Astrocyte (in vitro differentiated cells and primary cell): ENCODE results near the gene CHN2.

Source experiments
- EZH2 ChIP-seq: IDR thresholded peaks from 2 replicates; pipeline ENCODE4 v1.6.1; 2012; ENCODE audit warnings: mild to moderate bottlenecking, low read length, inconsistent platforms; ENCODE audit not compliant: insufficient read depth
- TF ChIP-seq, protein P1 (sequence below): IDR thresholded peaks from 2 replicates; pipeline ENCODE4 v1.5.1; 2011; ENCODE audit warnings: low read depth, mild to moderate bottlenecking, inconsistent platforms, low read length, moderate library complexity; ENCODE audit not compliant: insufficient read depth

DNA sequence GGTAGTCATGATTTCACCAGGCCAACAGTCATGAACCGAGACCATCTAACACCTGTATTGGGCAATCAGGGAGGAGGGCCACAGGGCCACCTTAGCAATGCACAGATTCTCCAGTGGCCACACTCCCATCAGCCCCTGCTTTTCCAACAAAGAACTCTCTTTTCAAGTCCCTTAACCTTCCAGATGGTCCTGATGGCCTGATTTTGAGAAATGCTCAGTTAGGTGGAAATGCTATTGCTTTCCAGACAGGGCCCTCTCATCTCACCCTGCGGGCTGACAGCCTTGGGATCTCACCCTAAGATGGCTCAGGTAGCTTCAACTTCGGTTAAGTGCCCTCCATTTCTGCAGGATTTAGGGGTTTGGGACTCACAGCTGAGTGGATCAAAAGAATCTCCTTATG is 237.1 kb downstream of the CHN2 start:
- TF ChIP-seq, protein P1, sequence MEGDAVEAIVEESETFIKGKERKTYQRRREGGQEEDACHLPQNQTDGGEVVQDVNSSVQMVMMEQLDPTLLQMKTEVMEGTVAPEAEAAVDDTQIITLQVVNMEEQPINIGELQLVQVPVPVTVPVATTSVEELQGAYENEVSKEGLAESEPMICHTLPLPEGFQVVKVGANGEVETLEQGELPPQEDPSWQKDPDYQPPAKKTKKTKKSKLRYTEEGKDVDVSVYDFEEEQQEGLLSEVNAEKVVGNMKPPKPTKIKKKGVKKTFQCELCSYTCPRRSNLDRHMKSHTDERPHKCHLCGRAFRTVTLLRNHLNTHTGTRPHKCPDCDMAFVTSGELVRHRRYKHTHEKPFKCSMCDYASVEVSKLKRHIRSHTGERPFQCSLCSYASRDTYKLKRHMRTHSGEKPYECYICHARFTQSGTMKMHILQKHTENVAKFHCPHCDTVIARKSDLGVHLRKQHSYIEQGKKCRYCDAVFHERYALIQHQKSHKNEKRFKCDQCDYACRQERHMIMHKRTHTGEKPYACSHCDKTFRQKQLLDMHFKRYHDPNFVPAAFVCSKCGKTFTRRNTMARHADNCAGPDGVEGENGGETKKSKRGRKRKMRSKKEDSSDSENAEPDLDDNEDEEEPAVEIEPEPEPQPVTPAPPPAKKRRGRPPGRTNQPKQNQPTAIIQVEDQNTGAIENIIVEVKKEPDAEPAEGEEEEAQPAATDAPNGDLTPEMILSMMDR, result no peak
- TF ChIP-seq EZH2, result no peak
